Neuronal stem cell (in vitro differentiated cells): ENCODE measurements around the gene DSC3.

Experiments
- DNase-seq: peaks from one replicate; pipeline ENCODE4 v3.0.0-alpha.2; 2013; ENCODE audit warnings: low spot score
- H2AFZ ChIP-seq: one replicate; pipeline ENCODE4 v1.6.1; 2013; ENCODE audit warnings: mild to moderate bottlenecking, low read length, inconsistent platforms
- H2AK5ac ChIP-seq: 2 replicates; pipeline ENCODE4 v1.6.1; 2013; ENCODE audit warnings: low read depth, mild to moderate bottlenecking, inconsistent platforms, low read length, moderate library complexity, mixed read lengths
- H2BK120ac ChIP-seq: 2 replicates; pipeline ENCODE4 v1.6.1; 2013; ENCODE audit warnings: low read depth, mild to moderate bottlenecking, inconsistent platforms, low read length, moderate library complexity, mixed read lengths
- H2BK12ac ChIP-seq: one replicate; pipeline ENCODE4 v1.6.1; 2013; ENCODE audit warnings: low read length, inconsistent platforms
- H2BK15ac ChIP-seq: 2 replicates; pipeline ENCODE4 v1.6.1; 2013; ENCODE audit warnings: mild to moderate bottlenecking, low read length, inconsistent platforms, mixed read lengths
- H2BK5ac ChIP-seq: one replicate; pipeline ENCODE4 v1.6.1; 2013; ENCODE audit warnings: inconsistent platforms, mild to moderate bottlenecking, low read length, moderate library complexity
- H3K14ac ChIP-seq: one replicate; pipeline ENCODE4 v1.6.1; 2013; ENCODE audit warnings: low read length, inconsistent platforms
- H3K18ac ChIP-seq: 2 replicates; pipeline ENCODE4 v1.6.1; 2013; ENCODE audit warnings: low read length, inconsistent platforms
- H3K23ac ChIP-seq: 2 replicates; pipeline ENCODE4 v1.6.1; 2013; ENCODE audit warnings: low read depth, mild to moderate bottlenecking, mixed read lengths, low read length, inconsistent platforms; ENCODE audit not compliant: poor library complexity
- H3K27ac ChIP-seq: replicated peaks from 3 replicates; pipeline ENCODE4 v1.5.1; 2013; ENCODE audit warnings: low read length, inconsistent platforms
- H3K27me3 ChIP-seq, 3 experiments: 2 replicates each; pipeline ENCODE4 v1.6.1; 2013; ENCODE audit warnings: low read length in 3 of 3, mild to moderate bottlenecking in 2 of 3, inconsistent platforms in 1 of 3, low read depth in 1 of 3, mixed read lengths in 1 of 3, moderate library complexity in 1 of 3; ENCODE audit not compliant: control insufficient read depth in 3 of 3, insufficient read depth in 3 of 3
- H3K36me3 ChIP-seq, 2 donors: replicated peaks in 1 of 2; 2 replicates each; pipeline ENCODE4 v1.6.1; 2013; ENCODE audit warnings: low read length in 2 of 2; ENCODE audit not compliant: control insufficient read depth in 2 of 2, insufficient read depth in 2 of 2
- H3K4ac ChIP-seq: 2 replicates; pipeline ENCODE4 v1.6.1; 2013; ENCODE audit warnings: inconsistent platforms, mild to moderate bottlenecking, low read length, moderate library complexity
- H3K4me1 ChIP-seq, 2 donors: 1 replicate in 1 of 2; 2 replicates in 1 of 2; pipeline ENCODE4 v1.6.1; 2013; ENCODE audit warnings: low read length in 2 of 2, low read depth in 1 of 2; ENCODE audit not compliant: control insufficient read depth in 2 of 2, insufficient read depth in 1 of 2
- H3K4me2 ChIP-seq: one replicate; pipeline ENCODE4 v1.6.1; 2013; ENCODE audit warnings: mild to moderate bottlenecking, low read length, inconsistent platforms; ENCODE audit not compliant: insufficient read depth, poor library complexity, severe bottlenecking
- H3K4me3 ChIP-seq, 2 donors: 2 replicates each; pipeline ENCODE4 v1.5.1; 2013; ENCODE audit warnings: low read length in 2 of 2, mild to moderate bottlenecking in 2 of 2, inconsistent platforms in 1 of 2, moderate library complexity in 1 of 2
- H3K79me1 ChIP-seq: one replicate; pipeline ENCODE4 v1.6.1; 2013; ENCODE audit warnings: low read depth, mild to moderate bottlenecking, inconsistent platforms, low read length, moderate library complexity
- H3K9ac ChIP-seq: one replicate; pipeline ENCODE4 v1.6.1; 2013; ENCODE audit warnings: mild to moderate bottlenecking, low read depth, low read length, inconsistent platforms; ENCODE audit not compliant: poor library complexity
- H3K9me3 ChIP-seq, 2 donors: replicated peaks in 1 of 2; 2 replicates each; pipeline versions ENCODE3 to v1.6.1; 2013; ENCODE audit warnings: low read length in 2 of 2, mild to moderate bottlenecking in 2 of 2, inconsistent platforms in 1 of 2, low read depth in 1 of 2, mixed read lengths in 1 of 2, moderate library complexity in 1 of 2; ENCODE audit not compliant: control insufficient read depth in 2 of 2, insufficient read depth in 1 of 2
- H4K8ac ChIP-seq: one replicate; pipeline ENCODE4 v1.6.1; 2013; ENCODE audit warnings: low read depth, mild to moderate bottlenecking, inconsistent platforms, low read length, moderate library complexity
- H4K91ac ChIP-seq: one replicate; pipeline ENCODE4 v1.6.1; 2013; ENCODE audit warnings: low read length, low read depth, mild to moderate bottlenecking, inconsistent platforms; ENCODE audit not compliant: poor library complexity
- whole genome bisulfite sequencing, 2 donors: extraction: QIAGEN DNeasy Blood & Tissue Kit; methylation state at CpG; one replicate each; pipeline ENCODE4 v1.1.7; 2013; ENCODE audit warnings: missing lambda C conversion rate in 2 of 2, mixed read lengths in 1 of 2; ENCODE audit not compliant: insufficient read length in 2 of 2, insufficient replicate concordance in 1 of 2; ENCODE audit errors: extremely low coverage in 2 of 2; 5-methylcytosine and 5-hydroxymethylcytosine counted together

DSC3 gene

GRCh38 chr18:31077878-31078277 lies 35.3 kb upstream of the DSC3 start:
- H4K91ac ChIP-seq, result no peak overlapping the region
- DNase-seq, result no peak
- H3K9me3 ChIP-seq, result no peaks in the 10 kb centered on the region
- H3K4me3 ChIP-seq, result no peak overlapping the region
- no peak overlapping the region for H2BK15ac ChIP-seq
- H3K14ac ChIP-seq, result no peak overlapping the region
- H2BK12ac ChIP-seq, result no peak overlapping the region
- no CpG with 5 or more reads among the region's 1 CpG for WGBS, 2 donors
- H2AFZ ChIP-seq, result no peak overlapping the region
- no peak overlapping the region for H3K4me2 ChIP-seq
- no peak overlapping the region for H4K8ac ChIP-seq
- no peaks in the 10 kb centered on the region for H3K79me1 ChIP-seq
- H2BK120ac ChIP-seq, result no peak overlapping the region
- no peak overlapping the region for H3K23ac ChIP-seq
- H3K36me3 ChIP-seq, result peaks cover 0 to 3% of the 10 kb centered on the region in 2 donors
- H3K27ac ChIP-seq, result no peak overlapping the region
- no peak overlapping the region for H2AK5ac ChIP-seq
- no peak overlapping the region for H3K4ac ChIP-seq
- H2BK5ac ChIP-seq, result no peak overlapping the region
- H3K4me1 ChIP-seq, result no peaks in the 10 kb centered on the region
- no peak overlapping the region for H3K18ac ChIP-seq
- no peak overlapping the region for H3K9ac ChIP-seq
- H3K27me3 ChIP-seq, result no peaks in the 10 kb centered on the region

GRCh38 chr18:31072175-31072574 lies 29.6 kb upstream of the DSC3 start:
- no peak for DNase-seq
- no peak overlapping the region for H2BK15ac ChIP-seq
- no peak overlapping the region for H3K27ac ChIP-seq
- peaks cover 0 to 2% of the 10 kb centered on the region in 2 donors for H3K36me3 ChIP-seq
- no peak overlapping the region for H2AK5ac ChIP-seq
- no peak overlapping the region for H3K4ac ChIP-seq
- no peak overlapping the region for H3K23ac ChIP-seq
- H4K8ac ChIP-seq, result no peak overlapping the region
- H3K4me3 ChIP-seq, result no peak overlapping the region
- H3K18ac ChIP-seq, result no peak overlapping the region
- no peak overlapping the region for H2BK12ac ChIP-seq
- H3K9me3 ChIP-seq, result no peaks in the 10 kb centered on the region
- H3K79me1 ChIP-seq, result no peaks in the 10 kb centered on the region
- H3K4me1 ChIP-seq, result peaks cover 0 to 5% of the 10 kb centered on the region in 2 donors
- peak overlapping the region; percentile 36 for H2AFZ ChIP-seq
- no peak overlapping the region for H3K14ac ChIP-seq
- WGBS, 2 donors, result no CpG with 5 or more reads among the region's 4 CpGs
- H4K91ac ChIP-seq, result no peak overlapping the region
- no peak overlapping the region for H3K9ac ChIP-seq
- no peak overlapping the region for H3K4me2 ChIP-seq
- H2BK5ac ChIP-seq, result no peak overlapping the region
- H2BK120ac ChIP-seq, result no peak overlapping the region
- H3K27me3 ChIP-seq, result no peaks in the 10 kb centered on the region

DNA sequence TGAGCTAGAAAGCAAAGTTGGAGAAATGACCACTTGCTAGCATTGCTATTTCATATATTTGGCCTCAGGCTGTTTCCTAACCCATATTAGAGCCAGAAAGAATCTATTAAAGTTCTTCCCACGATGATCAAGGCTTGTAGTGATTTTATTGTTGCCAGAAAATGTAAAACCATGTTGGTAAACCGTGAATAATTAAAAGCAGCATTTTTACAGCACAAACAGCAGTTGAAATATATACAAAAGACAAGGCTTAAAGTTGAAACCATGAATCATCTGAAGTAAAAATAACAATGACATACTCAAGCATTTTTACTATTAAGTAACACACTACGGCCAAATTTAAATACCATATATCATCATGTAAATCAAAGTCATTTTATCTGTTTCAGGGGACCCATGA lies 27.7 kb upstream of the DSC3 start:
- no peak overlapping the region for H3K9ac ChIP-seq
- H3K36me3 ChIP-seq, result peaks cover 0 to 2% of the 10 kb centered on the region in 2 donors
- no peaks in the 10 kb centered on the region for H3K79me1 ChIP-seq
- DNase-seq, result no peak
- H2BK5ac ChIP-seq, result no peak overlapping the region
- no peak overlapping the region for H3K4me3 ChIP-seq
- no peak overlapping the region for H3K14ac ChIP-seq
- H2BK120ac ChIP-seq, result no peak overlapping the region
- no peak overlapping the region for H2BK15ac ChIP-seq
- H3K9me3 ChIP-seq, result no peaks in the 10 kb centered on the region
- H3K23ac ChIP-seq, result no peak overlapping the region
- H2BK12ac ChIP-seq, result no peak overlapping the region
- no CpG with 5 or more reads among the region's 3 CpGs for WGBS, 2 donors
- no peak overlapping the region for H2AK5ac ChIP-seq
- no peak overlapping the region for H3K4ac ChIP-seq
- no peaks in the 10 kb centered on the region for H3K27me3 ChIP-seq
- H3K4me1 ChIP-seq, result peaks cover 0 to 13% of the 10 kb centered on the region in 2 donors
- H2AFZ ChIP-seq, result no peak overlapping the region
- no peak overlapping the region for H3K27ac ChIP-seq
- no peak overlapping the region for H4K8ac ChIP-seq
- no peak overlapping the region for H3K18ac ChIP-seq
- no peak overlapping the region for H4K91ac ChIP-seq
- H3K4me2 ChIP-seq, result no peak overlapping the region

- no peak overlapping the region for H3K18ac ChIP-seq
- no peak overlapping the region for H3K14ac ChIP-seq
- WGBS, 2 donors, result no CpG with 5 or more reads among the region's 1 CpG
These were observed 23.7 kb upstream of the DSC3 start for GRCh38 chr18:31066266-31066665.

More at GRCh38 chr18:31066266-31066665, 23.7 kb upstream of the DSC3 start:
- Histone ChIP-seq H2BK15ac (no peak overlapping the region), H4K8ac (no peak overlapping the region), H3K9ac (no peak overlapping the region), H3K27ac (no peak overlapping the region), H2BK12ac (no peak overlapping the region), H3K9me3 (no peaks in the 10 kb centered on the region), H3K4ac (no peak overlapping the region), H3K4me3 (no peak overlapping the region), H2AFZ (no peak overlapping the region), H3K4me1 (peaks cover 0 to 14% of the 10 kb centered on the region in 2 donors), H3K27me3 (no peaks in the 10 kb centered on the region), H4K91ac (no peak overlapping the region), H2AK5ac (no peak overlapping the region), H3K23ac (no peak overlapping the region), H3K79me1 (no peaks in the 10 kb centered on the region), H3K36me3 (no peaks in the 10 kb centered on the region), H3K4me2 (no peak overlapping the region), H2BK120ac (no peak overlapping the region), H2BK5ac (no peak overlapping the region)
- DNase-seq, result no peak
